Natural killer cell (primary cell): ENCODE data around the gene PPP1R14C. TPM values are rescaled to one million over a fixed set of nuclear protein-coding genes. Genes with fewer than 3 reads are reported as not detected.
"Not testable (repeated sequence)": the region's sequence is repeated elsewhere in the genome, so short reads cannot be mapped to it uniquely, and the experiment has no call there.

Experiments used
- ATAC-seq, 3 donors: fragments of 150-1000 bp in 2 of 3; fragments of 200-7000 bp in 1 of 3; cut with Tn5 transposase; 1 replicate in 1 of 3; 2 replicates in 2 of 3; pipeline ENCODE4 v1.10.0; 2021; ENCODE audit warnings: mild to moderate bottlenecking in 2 of 3, moderate library complexity in 2 of 3
- DNase-seq, 2 donors: peaks; one replicate each; pipeline versions ENCODE4 v3.0.0 to v3.0.0-alpha.2; 2013 to 2021; ENCODE audit warnings: mixed read lengths in 1 of 2
- H3K27ac ChIP-seq: one replicate; pipeline ENCODE4 v1.5.1; 2013; ENCODE audit warnings: mild to moderate bottlenecking, low read length
- H3K27me3 ChIP-seq: one replicate; pipeline ENCODE4 v1.6.1; 2013; ENCODE audit warnings: low read length; ENCODE audit not compliant: control insufficient read depth, insufficient read depth
- H3K36me3 ChIP-seq: one replicate; pipeline ENCODE4 v1.6.1; 2013; ENCODE audit warnings: low read length; ENCODE audit not compliant: control insufficient read depth, insufficient read depth
- H3K4me1 ChIP-seq: one replicate; pipeline ENCODE4 v1.6.1; 2013; ENCODE audit warnings: low read length; ENCODE audit not compliant: control insufficient read depth, insufficient read depth
- H3K4me3 ChIP-seq: one replicate; pipeline ENCODE4 v1.5.1; 2013; ENCODE audit warnings: low read length
- H3K9me3 ChIP-seq: one replicate; pipeline ENCODE4 v1.6.1; 2013; ENCODE audit warnings: low read length; ENCODE audit not compliant: control insufficient read depth, insufficient read depth
- H3K27ac Mint-ChIP-seq, 2 donors: one replicate each; pipeline ENCODE4 v1.8.0; 2022; ENCODE audit warnings: mild to moderate bottlenecking in 2 of 2, mixed read lengths in 2 of 2, moderate library complexity in 1 of 2
- H3K27me3 Mint-ChIP-seq, 2 donors: one replicate each; pipeline ENCODE4 v1.8.0; 2022; ENCODE audit warnings: low read depth in 2 of 2, mixed read lengths in 2 of 2
- H3K36me3 Mint-ChIP-seq: one replicate; pipeline ENCODE4 v1.8.0; 2022; ENCODE audit warnings: mixed read lengths
- H3K4me1 Mint-ChIP-seq, 2 donors: one replicate each; pipeline ENCODE4 v1.8.0; 2022; ENCODE audit warnings: mixed read lengths in 2 of 2
- H3K4me3 Mint-ChIP-seq: one replicate; pipeline ENCODE4 v1.8.0; 2022; ENCODE audit warnings: mild to moderate bottlenecking, moderate library complexity, mixed read lengths
- H3K9me3 Mint-ChIP-seq, 2 donors: one replicate each; pipeline ENCODE4 v1.8.0; 2022; ENCODE audit warnings: mixed read lengths in 2 of 2
- CTCF ChIP-seq: fragments of 200-600 bp; IDR thresholded peaks from one replicate; pipeline ENCODE4 v1.8.0; 2022; ENCODE audit warnings: antibody characterized with exemption
- whole genome bisulfite sequencing: methylation state at CpG from one replicate; pipeline ENCODE4 v1.1.7; 2013; ENCODE audit warnings: missing lambda C conversion rate; ENCODE audit not compliant: insufficient coverage; 5-methylcytosine and 5-hydroxymethylcytosine counted together
- intact Hi-C: fragments of 100-400 bp; cut with micrococcal nuclease; formaldehyde crosslinking; loops from one replicate; pipeline ENCODE4 v1.14.2; 2022
- total RNA-seq, 4 donors: library from RNA; stranded (reverse); fragments of 120-200 nt in 1 of 4; gene quantifications; one replicate each; pipeline versions ENCODE4 v1.2.3 to v1.2.4, GENCODE V29; 2013 to 2022

The PPP1R14C gene
- total RNA-seq, 3 donors from 2014 or later (not counting 1 experiment from before 2014, with no cell fraction given): not detected

GRCh38 chr6:150238846-150239407 is 96.1 kb downstream of the PPP1R14C start:
- H3K27ac ChIP-seq: no peak overlapping the region
- intact Hi-C loops: no loop called here
- H3K27me3 ChIP-seq: no peaks in the 10 kb centered on the region
- peaks cover 12% of the 10 kb centered on the region for H3K4me1 ChIP-seq
- H3K9me3 ChIP-seq: no peaks in the 10 kb centered on the region
- H3K36me3 ChIP-seq: no peaks in the 10 kb centered on the region
- Mint-ChIP-seq H3K27ac (no peak overlapping the region), H3K36me3 (no peaks in the 10 kb centered on the region), H3K4me3 (no peak overlapping the region), H3K4me1 (peaks cover 4 to 9% of the 10 kb centered on the region in 2 donors), H3K27me3 (peaks cover 7 to 8% of the 10 kb centered on the region in 2 donors), H3K9me3 (no peaks in the 10 kb centered on the region)
- H3K4me3 ChIP-seq: no peak overlapping the region
- WGBS: 78% methylated on average over 6 of the region's 6 CpGs
- no peak for TF ChIP-seq CTCF
- no peak for DNase-seq
- ATAC-seq: no peak

GRCh38 chr6:150241756-150242155 is 98.9 kb downstream of the PPP1R14C start:
- ATAC-seq, H3K4me3 Mint-ChIP-seq, H3K27me3 ChIP-seq, H3K4me3 ChIP-seq, H3K9me3 Mint-ChIP-seq, H3K9me3 ChIP-seq, DNase-seq, H3K36me3 Mint-ChIP-seq, H3K4me1 Mint-ChIP-seq, H3K27ac Mint-ChIP-seq, H3K36me3 ChIP-seq, H3K27ac ChIP-seq, H3K4me1 ChIP-seq, intact Hi-C loops: not testable (repeated sequence)
- peaks cover 0 to 11% of the 10 kb centered on the region in 2 donors for H3K27me3 Mint-ChIP-seq
- 88% methylated on average over 4 of the region's 5 CpGs for WGBS

GRCh38 chr6:150243620-150244314 is 100.9 kb downstream of the PPP1R14C start:
- H3K27ac ChIP-seq: no peak overlapping the region
- H3K4me3 ChIP-seq: no peak overlapping the region
- intact Hi-C loops: no loop called here
- TF ChIP-seq CTCF: no peak
- H3K27ac Mint-ChIP-seq: no peak overlapping the region
- peaks cover 0 to 11% of the 10 kb centered on the region in 2 donors for H3K27me3 Mint-ChIP-seq
- no peaks in the 10 kb centered on the region for H3K27me3 ChIP-seq
- H3K4me3 Mint-ChIP-seq: no peak overlapping the region
- H3K4me1 Mint-ChIP-seq: no peaks in the 10 kb centered on the region
- no peaks in the 10 kb centered on the region for H3K36me3 ChIP-seq
- WGBS: 100% methylated on average over 2 of the region's 2 CpGs
- no peaks in the 10 kb centered on the region for H3K9me3 Mint-ChIP-seq
- peaks cover 5% of the 10 kb centered on the region for H3K9me3 ChIP-seq
- no peaks in the 10 kb centered on the region for H3K36me3 Mint-ChIP-seq
- ATAC-seq (no peak), DNase-seq (no peak)
- no peaks in the 10 kb centered on the region for H3K4me1 ChIP-seq

- Mint-ChIP-seq H3K27me3 (peaks cover 0 to 8% of the 10 kb centered on the region in 2 donors), H3K36me3 (no peaks in the 10 kb centered on the region), H3K9me3 (no peaks in the 10 kb centered on the region), H3K4me1 (no peaks in the 10 kb centered on the region), H3K27ac (no peak overlapping the region), H3K4me3 (no peak overlapping the region)
- no peak for TF ChIP-seq CTCF
- Histone ChIP-seq H3K4me3 (no peak overlapping the region), H3K27me3 (no peaks in the 10 kb centered on the region), H3K9me3 (peaks cover 5% of the 10 kb centered on the region), H3K4me1 (no peaks in the 10 kb centered on the region), H3K27ac (no peak overlapping the region), H3K36me3 (no peaks in the 10 kb centered on the region)
- DNase-seq: no peak
- 95% methylated on average over 5 of the region's 6 CpGs for WGBS
- no peak for ATAC-seq
- intact Hi-C loops: no loop called here
These were observed 102.5 kb downstream of the PPP1R14C start for GRCh38 chr6:150245148-150245935.
